NCI-H345 treated with DMSO at 0.1 percent for 48 hours (cell line): ENCODE data around the gene NPM1.
"Not testable (repeated sequence)": the region's sequence is repeated elsewhere in the genome, so short reads cannot be mapped to it uniquely, and the experiment has no call there.

Source experiments
- DNase-seq: peaks from one replicate; lab custom pipeline; 2025; ENCODE audit not compliant: unreplicated experiment; lab: John Stamatoyannopoulos, UW

NPM1 gene

DNA sequence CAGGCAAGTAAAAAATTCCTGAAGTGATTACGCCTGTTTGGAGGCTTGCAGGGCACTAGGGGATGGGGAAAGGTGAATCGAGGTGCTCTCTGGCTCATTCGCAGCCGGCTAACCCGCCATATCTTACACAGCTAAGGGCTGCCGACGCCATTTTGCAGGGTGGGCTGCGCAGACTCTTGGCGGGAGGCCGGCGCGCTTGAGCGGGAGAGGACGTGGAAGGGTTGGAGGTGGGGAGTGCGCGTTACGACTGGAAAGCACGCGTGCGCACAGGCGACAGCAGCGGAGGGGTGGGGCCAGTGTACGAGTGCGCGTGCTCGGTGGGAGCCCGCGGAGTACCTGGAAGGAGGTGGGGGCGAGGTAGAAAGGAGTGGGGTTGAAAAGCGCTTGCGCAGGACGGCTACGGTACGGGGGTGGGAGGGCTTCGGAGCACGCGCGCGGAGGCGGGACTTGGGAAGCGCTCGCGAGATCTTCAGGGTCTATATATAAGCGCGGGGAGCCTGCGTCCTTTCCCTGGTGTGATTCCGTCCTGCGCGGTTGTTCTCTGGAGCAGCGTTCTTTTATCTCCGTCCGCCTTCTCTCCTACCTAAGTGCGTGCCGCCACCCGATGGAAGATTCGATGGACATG, at the start of gene NPM1:
NPM1 (plus strand) TSS at position 505 of the 625 bp plus-strand sequence; CDS start at position 605, 100 bp downstream.
- DNase-seq, result peak; percentile 97

DNA sequence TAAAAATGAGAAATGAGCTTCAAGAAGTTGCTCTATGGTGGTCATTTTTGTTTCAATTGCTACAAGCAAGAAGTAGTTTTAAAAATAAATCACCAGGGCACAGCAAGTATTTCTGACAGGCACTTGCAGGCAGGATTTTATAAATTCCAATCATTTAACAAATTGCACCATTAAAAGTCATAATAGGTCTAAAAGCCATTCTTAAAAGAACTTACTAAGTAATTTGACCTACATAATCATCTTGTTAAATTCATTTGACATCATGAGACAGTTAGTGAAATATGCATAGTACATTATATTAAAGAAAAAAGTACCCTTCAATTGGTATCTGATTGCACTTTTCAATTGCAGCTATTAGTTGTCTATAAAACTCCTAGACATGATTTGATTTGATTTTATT, 47.6 kb upstream of the NPM1 start:
- no peak for DNase-seq

- DNase-seq, result no peak
These were observed 47.2 kb upstream of the NPM1 start for GRCh38 chr5:171340491-171340890.

- peak; percentile 62 for DNase-seq
These were observed 45.1 kb upstream of the NPM1 start for GRCh38 chr5:171342362-171343111.

GRCh38 chr5:171344936-171345608, 42.6 kb upstream of the NPM1 start:
- no peak for DNase-seq

DNA sequence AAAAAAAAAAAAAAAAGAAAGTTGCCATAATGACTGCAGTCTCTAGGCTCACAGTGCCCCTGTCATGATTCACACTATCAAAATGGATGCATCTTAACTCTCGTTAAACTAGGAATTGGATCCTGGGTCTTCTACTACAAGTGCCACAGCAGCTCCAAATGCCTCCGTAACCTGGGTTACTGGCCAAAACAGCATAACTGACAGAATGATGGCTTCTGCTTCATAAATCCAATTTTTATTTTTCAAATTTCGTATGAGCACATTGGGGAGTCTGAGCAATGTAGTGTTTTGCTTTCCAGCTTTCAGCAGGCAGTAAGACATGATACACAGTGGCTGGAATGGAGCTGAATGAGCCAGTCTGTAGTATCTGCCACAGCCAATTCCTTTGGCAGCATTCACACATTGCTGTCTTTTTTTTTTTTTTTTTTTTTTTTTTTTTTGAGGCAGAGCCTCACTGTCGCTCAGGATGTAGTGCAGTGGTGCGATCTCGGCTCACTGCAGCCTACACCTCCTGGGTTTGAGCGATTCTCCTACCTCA, 36.0 kb upstream of the NPM1 start:
- no peak for DNase-seq

GRCh38 chr5:171355302-171355724, 32.3 kb upstream of the NPM1 start:
- DNase-seq, result no peak

DNA sequence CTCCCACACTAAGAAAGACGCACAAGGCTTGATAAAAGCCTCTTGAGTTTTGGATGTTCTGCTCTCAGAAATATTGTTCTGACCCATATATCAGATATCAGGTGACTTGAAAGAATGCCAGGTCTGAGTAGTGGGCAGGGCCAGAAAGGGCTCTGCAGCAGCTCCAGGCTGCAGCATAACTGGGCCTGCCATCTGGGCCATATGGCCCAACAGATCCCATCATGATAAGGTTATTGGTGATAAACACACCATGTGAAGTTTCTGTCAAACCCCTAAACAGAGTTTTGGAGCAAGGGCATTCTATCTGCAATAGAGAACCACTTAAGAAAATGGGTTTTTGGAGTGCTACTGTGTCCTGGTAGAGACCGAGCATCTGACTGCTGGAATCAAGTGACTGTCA, 29.8 kb upstream of the NPM1 start:
- DNase-seq, result no peak

DNA sequence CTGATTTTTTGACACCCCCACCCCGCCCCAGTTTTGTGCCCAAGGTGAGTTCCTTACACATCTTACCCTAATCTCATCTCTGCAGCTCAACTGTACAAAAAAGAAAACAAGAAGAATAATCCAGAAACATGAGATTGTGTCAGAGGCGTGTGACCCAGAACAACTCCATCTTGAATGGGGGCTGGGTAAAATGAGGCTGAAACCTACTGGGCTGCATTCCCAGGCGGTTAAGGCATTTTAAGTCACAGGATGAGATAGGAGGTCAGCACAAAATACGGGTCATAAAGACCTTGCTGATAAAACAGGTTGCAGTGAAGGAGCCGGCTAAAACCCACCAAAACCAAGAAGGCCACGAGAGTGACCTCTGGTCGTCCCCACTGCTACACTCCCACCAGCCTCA, 26.5 kb upstream of the NPM1 start:
- DNase-seq, result not testable (repeated sequence)

- not testable (repeated sequence) for DNase-seq
These were observed 24.4 kb upstream of the NPM1 start for GRCh38 chr5:171363249-171363648.

- no peak for DNase-seq
These were observed 23.8 kb upstream of the NPM1 start for GRCh38 chr5:171363846-171364245.

- no peak for DNase-seq
These were observed 22.3 kb upstream of the NPM1 start for GRCh38 chr5:171365351-171365750.

DNA sequence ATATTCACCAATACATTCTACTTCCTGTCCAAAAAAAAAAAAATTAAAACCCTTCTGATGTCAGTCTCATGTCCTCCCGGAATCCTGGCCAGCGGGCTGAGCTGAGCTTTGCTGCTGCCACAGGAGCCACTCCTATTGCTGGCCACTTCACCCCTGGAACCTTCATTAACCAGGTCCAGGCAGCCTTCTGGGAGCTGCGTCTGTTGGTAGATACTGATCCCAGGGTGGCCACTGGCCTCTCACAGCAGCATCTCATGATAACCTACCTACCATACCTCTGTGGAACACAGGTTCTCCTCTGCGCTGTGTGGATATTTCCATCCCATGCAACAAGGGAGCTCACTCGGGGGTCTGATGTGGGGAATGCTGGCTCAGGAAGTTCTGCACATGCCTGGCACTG, 21.0 kb upstream of the NPM1 start:
- no peak for DNase-seq

- DNase-seq, result no peak
These were observed 20.0 kb upstream of the NPM1 start for GRCh38 chr5:171367424-171368370.

- DNase-seq, result no peak
These were observed 18.6 kb upstream of the NPM1 start for GRCh38 chr5:171369056-171369455.

DNA sequence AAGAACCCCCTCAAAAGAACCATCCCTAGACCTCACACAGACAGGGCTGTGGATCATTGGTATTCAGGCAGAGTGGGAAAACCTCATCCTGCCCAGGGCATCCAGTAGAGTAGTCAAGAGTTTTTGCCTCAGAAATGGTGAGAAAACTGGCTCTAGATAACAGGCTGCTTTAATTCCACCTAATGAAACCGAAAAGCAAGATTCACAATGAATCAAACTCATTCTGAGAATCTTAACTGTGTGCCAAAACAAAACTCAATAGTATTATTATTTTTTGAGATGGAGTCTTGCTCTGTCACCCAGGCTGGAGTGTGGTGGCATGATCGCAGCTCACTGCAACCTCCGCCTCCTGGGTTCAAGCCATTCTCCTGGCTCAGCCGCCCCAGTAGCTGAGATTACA, 17.8 kb upstream of the NPM1 start:
- no peak for DNase-seq

GRCh38 chr5:171370881-171371280, 16.8 kb upstream of the NPM1 start:
- DNase-seq, result not testable (repeated sequence)

DNA sequence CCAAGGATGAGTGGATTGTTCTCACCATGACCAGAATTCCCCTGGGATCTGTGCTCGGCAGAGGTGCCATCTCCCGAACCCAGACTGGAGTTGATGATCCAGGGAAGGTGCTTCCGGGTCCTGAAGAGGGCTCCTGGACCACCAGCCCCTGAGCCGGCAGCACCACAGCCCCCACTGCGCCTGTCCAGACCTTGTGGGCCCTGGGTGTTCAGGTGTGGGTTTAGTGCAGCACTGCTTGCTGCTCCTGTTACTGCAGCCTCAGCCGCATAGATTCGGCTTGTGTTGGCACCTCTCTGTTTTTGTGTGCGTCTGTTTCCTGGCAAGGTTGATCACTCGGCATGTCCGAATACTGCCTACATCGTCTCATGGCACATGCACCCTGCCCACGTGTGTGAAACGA, 16.3 kb upstream of the NPM1 start:
- DNase-seq, result no peak

- DNase-seq, result no peak
These were observed 7.7 kb upstream of the NPM1 start for GRCh38 chr5:171379961-171380360.

DNA sequence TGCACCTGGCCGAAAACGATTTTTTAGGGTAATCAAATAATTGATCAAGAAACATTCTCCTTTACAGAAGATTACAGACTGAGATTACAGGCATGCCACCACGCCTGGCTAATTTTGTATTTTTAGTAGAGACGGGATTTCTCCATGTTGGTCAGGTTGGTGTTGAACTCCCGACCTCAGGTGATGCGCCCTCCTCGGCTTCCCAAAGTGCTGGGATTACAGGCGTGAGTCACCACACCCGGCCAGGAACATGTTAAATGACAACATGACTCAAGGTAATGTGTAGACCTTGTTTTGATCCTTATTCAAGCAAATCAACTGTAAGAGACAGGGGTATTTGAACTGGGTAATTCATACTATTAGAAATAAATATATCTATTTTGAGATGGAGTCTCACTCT, 3.2 kb upstream of the NPM1 start:
- DNase-seq, result not testable (repeated sequence)

DNA sequence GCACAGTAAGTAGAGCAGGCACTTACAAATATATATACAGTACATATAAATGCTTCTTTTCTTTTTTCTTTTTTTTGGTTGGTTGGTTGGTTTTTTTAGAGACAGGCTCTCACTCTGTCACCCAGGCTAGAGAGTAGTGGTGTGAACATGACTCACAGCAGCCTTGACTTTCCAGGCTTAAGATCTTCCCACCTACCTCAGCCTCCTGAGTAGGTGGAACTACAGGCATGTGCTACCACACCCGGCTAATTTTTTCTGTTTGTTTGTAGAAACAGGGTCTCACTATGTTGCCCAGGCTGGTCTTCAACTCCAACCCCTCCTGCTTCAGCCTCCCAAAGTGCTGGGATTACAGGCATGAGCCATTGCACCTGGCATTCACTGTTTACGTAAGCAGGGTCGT, 2.6 kb upstream of the NPM1 start:
- DNase-seq, result not testable (repeated sequence)
